Mesenchymal stem cell (in vitro differentiated cells and primary cell): ENCODE measurements around the gene TLN1.

Experiments
- DNase-seq: peaks from one replicate; pipeline ENCODE4 v3.0.0-alpha.2; 2013
- H2AFZ ChIP-seq: one replicate; pipeline ENCODE4 v1.6.1; 2013; ENCODE audit warnings: low read depth, mild to moderate bottlenecking, control low read depth, inconsistent platforms, low read length, moderate library complexity
- H2AK5ac ChIP-seq: 2 replicates; pipeline ENCODE4 v1.6.1; 2013; ENCODE audit warnings: low read length, moderate library complexity, mild to moderate bottlenecking, inconsistent platforms; ENCODE audit not compliant: severe bottlenecking
- H2BK120ac ChIP-seq: one replicate; pipeline ENCODE4 v1.6.1; 2013; ENCODE audit warnings: low read depth, mild to moderate bottlenecking, inconsistent platforms, low read length, moderate library complexity
- H2BK12ac ChIP-seq, 2 experiments: one replicate each; pipeline ENCODE4 v1.6.1; 2013; ENCODE audit warnings: inconsistent platforms in 2 of 2, low read length in 2 of 2, mild to moderate bottlenecking in 2 of 2, moderate library complexity in 2 of 2, control low read depth in 1 of 2
- H2BK15ac ChIP-seq: one replicate; pipeline ENCODE4 v1.6.1; 2013; ENCODE audit warnings: mild to moderate bottlenecking, low read depth, inconsistent platforms; ENCODE audit not compliant: poor library complexity, severe bottlenecking
- H2BK5ac ChIP-seq: 2 replicates; pipeline ENCODE4 v1.6.1; 2013; ENCODE audit warnings: low read depth, mild to moderate bottlenecking, low read length, control low read depth, inconsistent platforms; ENCODE audit not compliant: poor library complexity, severe bottlenecking
- H3K14ac ChIP-seq, 2 experiments: one replicate each; pipeline ENCODE4 v1.6.1; 2013; ENCODE audit warnings: inconsistent platforms in 2 of 2, low read length in 2 of 2, control low read depth in 1 of 2, mild to moderate bottlenecking in 1 of 2, moderate library complexity in 1 of 2
- H3K18ac ChIP-seq, 2 experiments: one replicate each; pipeline ENCODE4 v1.6.1; 2013; ENCODE audit warnings: inconsistent platforms in 2 of 2, low read length in 2 of 2, control low read depth in 1 of 2, low read depth in 1 of 2, mild to moderate bottlenecking in 1 of 2
- H3K23ac ChIP-seq, 2 experiments: one replicate each; pipeline ENCODE4 v1.6.1; 2013; ENCODE audit warnings: inconsistent platforms in 2 of 2, low read length in 2 of 2, mild to moderate bottlenecking in 2 of 2, moderate library complexity in 2 of 2, control low read depth in 1 of 2
- H3K27ac ChIP-seq: 2 replicates; pipeline ENCODE4 v1.5.1; 2013; ENCODE audit warnings: mild to moderate bottlenecking, moderate library complexity, low read length, control low read depth, inconsistent platforms; ENCODE audit not compliant: poor library complexity, severe bottlenecking
- H3K27me3 ChIP-seq, 2 experiments: 2 replicates each; pipeline versions ENCODE4 v1.6.1 to v1.7.0; 2013; ENCODE audit warnings: low read length in 2 of 2, mild to moderate bottlenecking in 2 of 2, moderate library complexity in 2 of 2, control low read depth in 1 of 2, inconsistent platforms in 1 of 2; ENCODE audit not compliant: control insufficient read depth in 1 of 2, insufficient read depth in 1 of 2
- H3K36me3 ChIP-seq, 2 experiments: 2 replicates each; pipeline versions ENCODE4 v1.6.1 to v1.7.0; 2013; ENCODE audit warnings: low read length in 2 of 2, control low read depth in 1 of 2, inconsistent platforms in 1 of 2, low read depth in 1 of 2, mild to moderate bottlenecking in 1 of 2; ENCODE audit not compliant: insufficient read depth in 2 of 2, control insufficient read depth in 1 of 2
- H3K4ac ChIP-seq, 2 experiments: one replicate each; pipeline ENCODE4 v1.6.1; 2013; ENCODE audit warnings: inconsistent platforms in 2 of 2, low read length in 2 of 2, mild to moderate bottlenecking in 2 of 2, moderate library complexity in 2 of 2, control low read depth in 1 of 2, low read depth in 1 of 2
- H3K4me1 ChIP-seq: 2 replicates; pipeline ENCODE4 v1.6.1; 2013; ENCODE audit warnings: low read depth, low read length, control low read depth; ENCODE audit not compliant: control insufficient read depth, insufficient read depth
- H3K4me2 ChIP-seq: 2 replicates; pipeline ENCODE4 v1.6.1; 2013; ENCODE audit warnings: low read length, mild to moderate bottlenecking, inconsistent platforms; ENCODE audit not compliant: poor library complexity, severe bottlenecking
- H3K4me3 ChIP-seq, 2 experiments: 2 replicates each; pipeline versions ENCODE4 v1.5.1 to v1.7.0; 2013; ENCODE audit warnings: low read length in 2 of 2, mild to moderate bottlenecking in 2 of 2, control low read depth in 1 of 2, low read depth in 1 of 2; ENCODE audit not compliant: insufficient read depth in 1 of 2
- H3K79me1 ChIP-seq: replicated peaks from 2 replicates; pipeline ENCODE4 v1.6.1; 2013; ENCODE audit warnings: mild to moderate bottlenecking, control low read depth, low read length, inconsistent platforms; ENCODE audit not compliant: poor library complexity, severe bottlenecking
- H3K9ac ChIP-seq: 2 replicates; pipeline ENCODE4 v1.7.0; 2013; ENCODE audit warnings: mild to moderate bottlenecking, low read length, moderate library complexity
- H3K9me3 ChIP-seq: 2 replicates; pipeline ENCODE4 v1.7.0; 2013; ENCODE audit warnings: mild to moderate bottlenecking, low read length; ENCODE audit not compliant: control insufficient read depth
- H4K8ac ChIP-seq: one replicate; pipeline ENCODE4 v1.6.1; 2013; ENCODE audit warnings: inconsistent platforms, mild to moderate bottlenecking, low read length, moderate library complexity
- H4K91ac ChIP-seq: one replicate; pipeline ENCODE4 v1.6.1; 2013; ENCODE audit warnings: mild to moderate bottlenecking, low read length, inconsistent platforms
- WGBS: methylation state at CpG from one replicate; pipeline ENCODE4 v1.1.7; 2013; ENCODE audit warnings: mixed read lengths; 5-methylcytosine and 5-hydroxymethylcytosine counted together

TLN1 gene

GRCh38 chr9:35769763-35770162 lies 37.8 kb upstream of the TLN1 start:
- Histone ChIP-seq H4K8ac (no peak overlapping the region), H3K4me1 (peaks cover 2% of the 10 kb centered on the region), H3K14ac (no peak overlapping the region), H4K91ac (no peak overlapping the region), H3K9me3 (no peaks in the 10 kb centered on the region), H2AFZ (no peak overlapping the region), H3K4ac (no peak overlapping the region), H3K79me1 (peaks cover 15% of the 10 kb centered on the region), H3K18ac (no peak overlapping the region), H3K23ac (no peak overlapping the region), H2BK12ac (no peak overlapping the region), H3K4me2 (no peak overlapping the region), H2BK15ac (no peak overlapping the region), H2BK5ac (no peak overlapping the region), H2AK5ac (no peak overlapping the region), H3K36me3 (peaks cover 0 to 3% of the 10 kb centered on the region in 2 experiments), H3K27me3 (no peaks in the 10 kb centered on the region), H3K4me3 (no peak overlapping the region), H3K27ac (no peak overlapping the region), H3K9ac (no peak overlapping the region), H2BK120ac (no peak overlapping the region)
- no peak for DNase-seq
- WGBS: 97% methylated on average over 1 of the region's 1 CpG

- Histone ChIP-seq H3K9ac (no peak overlapping the region), H3K36me3 (peaks cover 0 to 3% of the 10 kb centered on the region in 2 experiments), H2AFZ (no peak overlapping the region), H3K4ac (no peak overlapping the region), H2BK12ac (no peak overlapping the region), H3K27me3 (no peaks in the 10 kb centered on the region), H3K18ac (no peak overlapping the region), H3K4me2 (no peak overlapping the region), H3K27ac (no peak overlapping the region), H3K9me3 (no peaks in the 10 kb centered on the region), H2BK120ac (no peak overlapping the region), H2AK5ac (no peak overlapping the region), H4K91ac (no peak overlapping the region), H4K8ac (no peak overlapping the region), H2BK5ac (no peak overlapping the region), H3K79me1 (peaks cover 12% of the 10 kb centered on the region), H2BK15ac (no peak overlapping the region), H3K4me1 (no peaks in the 10 kb centered on the region), H3K23ac (no peak overlapping the region), H3K4me3 (no peak overlapping the region), H3K14ac (no peak overlapping the region)
- no peak for DNase-seq
- WGBS: no CpG with 5 or more reads among the region's 1 CpG
Measured at GRCh38 chr9:35767458-35767857, 35.5 kb upstream of the TLN1 start.

- H2BK5ac ChIP-seq: no peak overlapping the region
- no peak overlapping the region for H2AFZ ChIP-seq
- peaks cover 15% of the 10 kb centered on the region for H3K79me1 ChIP-seq
- H3K18ac ChIP-seq: no peak overlapping the region
- no peak overlapping the region for H3K4me3 ChIP-seq
- H2BK12ac ChIP-seq: no peak overlapping the region
- H2BK120ac ChIP-seq: no peak overlapping the region
- DNase-seq: no peak
- H4K8ac ChIP-seq: no peak overlapping the region
- no peak overlapping the region for H2AK5ac ChIP-seq
- H2BK15ac ChIP-seq: no peak overlapping the region
- no peak overlapping the region for H3K9ac ChIP-seq
- no peaks in the 10 kb centered on the region for H3K9me3 ChIP-seq
- no peak overlapping the region for H3K23ac ChIP-seq
- H3K36me3 ChIP-seq: peaks cover 0 to 3% of the 10 kb centered on the region in 2 experiments
- H3K27me3 ChIP-seq: no peaks in the 10 kb centered on the region
- H4K91ac ChIP-seq: no peak overlapping the region
- no peak overlapping the region for H3K4me2 ChIP-seq
- H3K4ac ChIP-seq: no peak overlapping the region
- 100% methylated on average over 1 of the region's 2 CpGs for WGBS
- no peak overlapping the region for H3K27ac ChIP-seq
- no peaks in the 10 kb centered on the region for H3K4me1 ChIP-seq
- H3K14ac ChIP-seq: no peak overlapping the region
Measured at GRCh38 chr9:35766997-35767396, 35.0 kb upstream of the TLN1 start.

- Histone ChIP-seq H3K4me3 (no peak overlapping the region), H2AK5ac (no peak overlapping the region), H2BK15ac (no peak overlapping the region), H2BK5ac (no peak overlapping the region), H3K9ac (no peak overlapping the region), H3K4me1 (peaks cover 4% of the 10 kb centered on the region), H3K79me1 (peaks cover 15% of the 10 kb centered on the region), H4K8ac (no peak overlapping the region), H3K27ac (no peak overlapping the region), H2BK120ac (no peak overlapping the region), H3K36me3 (peaks cover 0 to under 1% of the 10 kb centered on the region in 2 experiments), H3K4ac (no peak overlapping the region), H3K27me3 (no peaks in the 10 kb centered on the region), H3K4me2 (no peak overlapping the region), H3K14ac (no peak overlapping the region), H3K23ac (no peak overlapping the region), H2BK12ac (no peak overlapping the region), H3K18ac (no peak overlapping the region), H2AFZ (no peak overlapping the region), H4K91ac (no peak overlapping the region), H3K9me3 (no peaks in the 10 kb centered on the region)
- 92% methylated on average over 1 of the region's 1 CpG for WGBS
- DNase-seq: no peak
Measured at GRCh38 chr9:35763803-35764202, 31.8 kb upstream of the TLN1 start.
